Measurements from ENCODE around the gene DAW1.
A peak's percentile ranks its signal among the peaks of the same experiment; 100 is the strongest.
"Not testable (repeated sequence)": the region's sequence is repeated elsewhere in the genome, so short reads cannot be mapped to it uniquely, and the experiment has no call there.

The DAW1 gene, protein sequence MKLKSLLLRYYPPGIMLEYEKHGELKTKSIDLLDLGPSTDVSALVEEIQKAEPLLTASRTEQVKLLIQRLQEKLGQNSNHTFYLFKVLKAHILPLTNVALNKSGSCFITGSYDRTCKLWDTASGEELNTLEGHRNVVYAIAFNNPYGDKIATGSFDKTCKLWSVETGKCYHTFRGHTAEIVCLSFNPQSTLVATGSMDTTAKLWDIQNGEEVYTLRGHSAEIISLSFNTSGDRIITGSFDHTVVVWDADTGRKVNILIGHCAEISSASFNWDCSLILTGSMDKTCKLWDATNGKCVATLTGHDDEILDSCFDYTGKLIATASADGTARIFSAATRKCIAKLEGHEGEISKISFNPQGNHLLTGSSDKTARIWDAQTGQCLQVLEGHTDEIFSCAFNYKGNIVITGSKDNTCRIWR

DNA sequence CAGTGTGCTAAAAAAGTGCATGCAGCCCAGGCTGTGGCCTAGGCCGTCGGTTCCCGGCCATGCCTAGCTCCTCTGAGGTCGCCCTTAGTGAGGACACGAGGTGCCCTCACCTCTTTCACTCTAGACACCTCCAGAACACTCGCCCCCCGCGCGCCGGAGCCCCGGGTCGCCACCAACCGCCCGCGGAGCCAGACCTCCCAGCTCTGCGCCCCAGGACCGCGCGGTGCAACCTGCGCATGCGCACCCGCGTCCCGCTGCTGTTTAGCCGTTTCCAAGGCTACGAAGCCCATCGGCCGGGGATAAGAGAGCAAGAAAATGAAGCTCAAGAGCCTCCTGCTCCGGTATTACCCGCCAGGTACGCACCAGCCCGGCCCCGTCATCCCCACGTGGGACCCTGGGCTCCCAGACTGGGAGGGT lies at the start of gene DAW1:
DAW1 (plus strand) TSS at position 257 of the 417 bp plus-strand sequence; CDS start at position 316, 59 bp downstream.
- peak in 3 of 4 experiments; percentile 4 to 24 (median 23) for DNase-seq (ENCODE audit: low read depth in 4 of 4, low spot score in 1 of 4)

DNA sequence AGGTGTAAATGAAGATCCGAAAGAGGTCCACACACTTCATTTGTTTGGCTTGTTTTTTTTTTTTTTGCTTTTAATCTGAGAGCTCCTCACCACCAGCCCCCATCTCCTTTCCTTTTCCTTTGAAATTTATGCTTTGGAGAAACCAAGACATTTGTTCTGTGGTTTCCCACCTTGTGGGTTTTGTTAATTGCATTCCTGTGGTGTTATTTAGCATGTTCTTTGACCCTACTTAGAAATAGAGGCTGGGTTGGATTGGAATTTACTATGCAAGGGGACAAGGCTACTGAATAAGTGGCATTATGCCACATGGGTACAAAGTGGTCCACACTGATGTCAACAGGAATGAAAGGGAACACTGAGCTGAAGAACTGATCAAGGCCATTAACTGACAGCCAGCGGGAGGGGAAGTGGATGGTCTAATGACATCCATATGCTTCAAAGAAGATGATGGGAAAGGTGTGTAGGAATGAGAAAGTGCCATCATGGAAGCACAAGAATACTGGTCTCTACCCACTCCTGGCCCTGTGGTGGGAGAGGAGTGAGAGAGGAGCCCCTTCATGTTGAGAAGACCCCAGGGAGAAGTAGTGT lies 48.9 kb upstream of the DAW1 start:
- no peak for DNase-seq (ENCODE audit: low read depth in 4 of 4, low spot score in 1 of 4)

DNA sequence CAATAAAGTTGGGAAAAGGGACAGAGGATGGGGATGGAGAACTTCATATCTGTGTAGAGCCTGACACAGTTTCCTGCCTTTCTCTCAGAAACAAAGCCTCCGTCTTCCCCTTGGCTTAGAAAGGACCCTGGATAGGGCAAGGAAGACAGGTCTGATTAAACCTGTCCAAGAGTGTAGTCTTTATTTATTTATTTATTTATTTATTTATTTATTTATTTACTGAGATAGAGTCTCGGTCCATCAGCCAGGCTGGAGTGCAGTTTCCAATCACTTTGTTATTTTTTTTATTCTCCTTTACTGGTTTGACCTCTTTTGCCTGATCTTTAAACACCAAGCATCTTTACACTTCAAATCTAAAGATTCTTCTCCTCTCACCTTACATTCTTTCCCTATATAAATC lies 47.5 kb upstream of the DAW1 start:
- DNase-seq (ENCODE audit: low read depth in 4 of 4, low spot score in 1 of 4), result no peak

DNA sequence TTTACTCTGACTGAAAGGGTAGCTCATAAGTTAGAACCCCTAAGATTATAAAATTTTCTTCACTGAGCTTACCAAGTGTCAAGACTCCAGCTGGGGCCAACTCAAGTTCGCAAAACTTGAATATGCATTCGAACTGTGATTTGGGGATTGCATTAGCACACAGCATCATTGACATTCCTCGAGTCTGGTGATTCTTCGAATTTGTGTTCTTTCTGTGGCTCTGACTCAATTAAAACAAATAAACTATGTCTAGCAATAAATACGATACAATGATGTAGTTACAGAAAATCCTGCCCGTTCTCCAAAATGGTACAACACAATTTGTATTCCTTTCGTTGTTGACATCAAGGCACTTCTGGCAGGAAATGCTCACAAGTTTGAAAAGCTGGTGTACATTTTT lies 46.7 kb upstream of the DAW1 start:
- DNase-seq (ENCODE audit: low read depth in 4 of 4, low spot score in 1 of 4), result no peak

DNA sequence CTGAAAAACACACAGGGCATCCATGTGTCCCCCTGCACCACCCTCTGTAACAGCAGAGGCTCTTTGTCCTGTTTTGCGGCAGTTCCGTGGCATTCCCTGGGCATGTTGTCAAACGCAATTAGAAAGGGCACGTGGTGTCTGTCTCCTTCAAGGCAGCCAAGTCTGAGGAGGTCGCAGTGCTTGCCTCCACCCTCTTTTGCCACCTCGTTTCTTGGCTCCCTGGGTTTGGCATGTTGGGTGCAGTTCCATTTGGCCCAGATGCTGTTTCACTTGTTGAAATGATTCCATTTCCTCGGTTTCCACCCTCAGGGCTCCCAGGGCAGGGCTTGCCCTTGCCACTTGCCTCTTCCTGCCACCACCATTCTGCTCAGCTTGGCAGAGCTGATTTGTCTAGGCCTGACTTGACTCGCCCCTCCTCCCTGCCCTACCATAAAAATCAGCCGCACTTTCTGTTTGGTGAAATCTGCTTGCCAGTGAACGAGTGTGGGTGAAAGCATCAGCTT lies 45.4 kb upstream of the DAW1 start:
- DNase-seq (ENCODE audit: low read depth in 4 of 4, low spot score in 1 of 4), result no peak

DNA sequence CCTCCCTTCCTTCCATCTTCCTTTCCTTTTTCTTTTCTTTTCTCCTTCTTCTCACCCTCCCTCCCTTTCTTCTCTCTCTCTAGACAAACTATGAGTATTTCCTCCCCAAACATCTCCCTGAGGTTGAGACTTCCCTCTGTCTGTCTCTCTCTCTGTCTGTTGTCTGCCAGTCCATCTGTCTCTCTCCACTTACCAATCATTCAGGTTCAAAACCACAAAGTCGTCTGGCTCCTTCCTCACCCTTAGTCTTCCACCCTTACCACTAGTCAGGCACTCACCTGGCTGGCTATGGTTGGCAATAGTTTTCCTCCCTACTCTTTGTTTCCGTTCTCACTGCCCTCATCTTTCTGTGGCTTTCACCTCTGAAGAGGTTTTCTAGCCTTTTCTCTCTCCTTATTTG lies 44.9 kb upstream of the DAW1 start:
- no peak for DNase-seq (ENCODE audit: low read depth in 4 of 4, low spot score in 1 of 4)

DNA sequence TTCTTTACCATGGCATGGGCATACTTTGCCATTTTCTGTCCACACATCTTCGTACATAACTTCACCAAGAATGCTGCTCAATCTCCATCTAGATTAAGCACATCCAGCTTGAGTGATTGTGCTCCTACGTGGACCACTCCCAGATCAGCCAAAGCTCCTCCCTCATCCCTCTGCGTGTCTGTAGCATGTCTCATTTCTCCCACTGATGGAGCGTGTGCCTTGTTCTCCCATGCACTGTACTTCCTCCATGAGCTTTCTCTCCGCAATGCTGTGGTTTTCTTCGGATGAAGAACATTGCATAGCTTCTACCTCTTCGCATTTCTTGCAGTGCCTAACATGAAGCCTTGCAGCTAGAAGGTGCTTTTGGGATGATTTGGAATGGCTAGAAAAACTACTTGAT lies 44.3 kb upstream of the DAW1 start:
- no peak for DNase-seq (ENCODE audit: low read depth in 4 of 4, low spot score in 1 of 4)

DNA sequence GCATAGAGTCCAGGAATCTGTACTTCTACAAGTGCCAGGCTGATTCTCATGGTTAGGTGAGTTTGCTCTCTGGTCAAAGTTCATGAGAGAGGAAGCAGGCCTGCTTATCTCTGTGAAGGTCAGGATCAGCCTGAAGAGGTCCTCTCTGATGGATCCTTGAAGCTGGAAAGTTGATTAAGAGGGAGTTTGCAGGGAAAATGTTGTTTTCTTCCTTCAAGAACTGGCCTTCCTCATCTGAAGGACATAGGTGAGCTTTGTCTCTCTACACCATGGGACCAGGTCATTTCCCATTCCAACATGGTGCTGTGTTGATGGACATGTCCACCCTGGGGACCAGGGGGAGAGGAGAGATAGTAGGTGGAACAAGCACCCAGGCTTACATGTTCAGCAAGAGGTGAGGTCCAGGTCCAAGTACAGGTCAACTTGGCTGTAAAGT lies 42.9 kb upstream of the DAW1 start:
- no peak for DNase-seq (ENCODE audit: low read depth in 4 of 4, low spot score in 1 of 4)

DNA sequence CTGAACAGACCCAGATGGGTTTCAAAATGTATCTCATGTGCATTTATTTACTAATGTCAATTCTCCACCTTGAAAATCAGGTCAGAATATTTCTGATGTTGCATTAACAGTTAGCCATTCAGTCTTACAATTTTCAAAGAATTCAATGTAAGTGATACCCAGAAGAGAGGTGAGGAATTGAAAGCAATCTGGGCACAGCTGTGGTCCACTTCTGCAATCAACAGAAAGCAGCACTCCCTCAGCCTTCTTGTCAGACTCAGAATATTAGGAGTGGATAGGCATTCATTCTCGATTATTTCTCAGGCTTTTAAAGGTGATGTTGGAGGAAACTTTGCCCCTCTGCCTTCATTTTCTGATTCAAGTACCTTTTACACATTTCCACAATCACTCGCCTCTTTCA lies 42.1 kb upstream of the DAW1 start:
- no peak for DNase-seq (ENCODE audit: low read depth in 4 of 4, low spot score in 1 of 4)

DNA sequence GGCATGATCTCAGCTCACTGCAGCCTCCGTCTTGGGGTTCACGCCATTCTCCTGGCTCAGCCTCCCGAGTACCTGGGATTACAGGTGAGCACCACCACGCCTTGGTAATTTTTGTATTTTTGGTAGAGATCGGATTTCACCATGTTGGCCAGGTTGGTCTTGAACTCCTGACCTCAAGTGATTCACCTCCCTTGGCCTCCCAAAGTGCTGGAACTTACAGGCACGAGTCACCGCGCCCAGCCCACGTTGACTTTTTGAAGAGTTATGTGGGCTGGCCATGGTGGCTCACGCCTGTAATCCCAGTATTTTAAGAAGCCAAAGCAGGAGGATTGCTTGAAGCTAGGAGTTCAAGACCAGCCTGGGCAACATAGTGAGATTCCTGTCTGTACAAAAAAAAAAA lies 37.0 kb upstream of the DAW1 start:
- DNase-seq (ENCODE audit: low read depth in 4 of 4, low spot score in 1 of 4), result no peak

DNA sequence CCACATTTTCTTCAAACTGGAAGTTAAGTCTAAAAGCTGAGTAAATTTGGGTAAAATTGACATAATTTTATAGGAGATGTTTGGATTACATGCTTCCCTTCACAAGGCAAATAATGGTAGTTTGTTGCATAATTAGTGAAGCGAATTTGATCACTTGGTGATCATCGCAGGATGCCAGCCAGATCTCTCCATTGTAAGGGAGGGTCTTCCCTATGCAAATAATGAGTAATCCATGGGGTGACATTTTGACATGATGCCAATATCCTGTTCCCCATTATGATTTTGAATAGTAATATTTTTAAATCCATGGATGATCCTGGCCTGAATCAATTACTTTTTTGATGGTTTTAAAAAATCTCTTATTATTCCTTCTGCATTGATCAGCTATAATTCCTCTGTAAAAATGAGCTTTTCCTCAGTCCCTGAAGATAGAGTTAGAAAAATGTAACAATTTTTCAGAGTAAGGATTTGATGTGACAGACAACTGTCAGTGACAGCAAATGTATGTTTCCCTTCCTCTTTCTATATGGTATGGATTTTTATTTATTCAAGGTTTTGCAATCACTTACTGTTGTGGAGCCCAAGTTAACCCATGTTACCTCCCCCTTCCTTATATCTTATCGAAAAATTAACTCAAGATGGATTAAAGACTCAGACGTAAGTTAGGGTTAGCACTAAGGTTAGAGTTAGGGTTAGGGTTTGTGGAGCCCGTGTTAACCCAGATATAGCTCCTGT lies 36.3 kb upstream of the DAW1 start:
- DNase-seq (ENCODE audit: low read depth in 4 of 4, low spot score in 1 of 4), result no peak

DNA sequence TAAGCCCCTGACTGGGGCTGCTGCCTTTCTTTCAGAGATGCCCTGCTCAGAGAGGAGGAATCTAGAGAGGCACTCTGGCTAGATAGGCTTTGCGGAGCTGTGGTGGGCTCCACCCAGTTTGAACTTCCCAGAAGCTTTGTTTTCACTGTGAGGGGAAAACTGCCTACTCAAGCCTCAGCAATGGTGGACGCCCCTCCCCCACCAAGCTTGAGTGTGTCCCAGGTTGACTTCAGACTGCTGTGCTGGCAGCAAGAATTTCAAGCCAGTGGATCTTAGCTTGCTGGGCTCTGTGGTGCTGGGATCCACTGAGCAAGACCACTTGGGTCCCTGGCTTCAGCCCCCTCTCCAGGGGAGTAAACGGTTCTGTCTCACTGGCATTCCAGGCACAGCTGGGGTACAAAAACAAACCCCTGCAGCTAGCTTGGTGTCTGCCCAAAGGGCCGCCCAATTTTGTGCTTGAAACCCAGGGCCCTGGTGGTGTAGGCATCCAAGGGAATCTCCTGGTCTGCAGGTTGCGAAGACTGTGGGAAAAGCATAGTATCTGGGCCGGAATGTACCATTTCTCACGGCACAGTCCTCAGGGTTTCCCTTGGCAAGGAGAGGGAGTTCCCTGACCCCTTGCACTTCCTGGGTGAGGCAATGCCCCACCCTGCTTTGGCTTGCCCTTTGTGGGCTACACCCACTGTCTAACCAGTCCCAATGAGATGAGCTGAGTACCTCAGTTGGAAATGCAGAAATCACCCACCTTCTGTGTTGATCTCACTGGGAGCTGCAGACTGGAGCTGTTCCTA lies 31.9 kb upstream of the DAW1 start:
- DNase-seq (ENCODE audit: low read depth in 4 of 4, low spot score in 1 of 4), result not testable (repeated sequence)

DNA sequence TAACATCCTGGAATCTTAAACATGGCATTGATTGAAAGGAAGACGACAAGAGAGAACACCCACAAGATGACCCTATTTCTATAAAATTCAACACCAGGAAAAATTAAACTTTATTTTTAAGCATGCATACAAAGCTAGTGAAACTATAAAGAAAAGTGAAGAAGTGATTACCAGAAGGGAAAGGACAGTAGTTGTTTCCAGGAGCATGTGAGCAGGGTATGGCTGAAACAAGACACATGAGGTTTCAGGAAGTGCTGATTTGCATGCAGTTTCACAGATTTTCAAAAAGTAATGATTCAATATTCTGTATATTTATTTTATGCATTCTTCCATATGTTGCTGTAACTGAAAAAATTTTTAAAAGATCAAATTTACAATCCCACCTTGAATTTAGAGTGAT lies 24.6 kb upstream of the DAW1 start:
- DNase-seq (ENCODE audit: low read depth in 4 of 4, low spot score in 1 of 4), result no peak

DNA sequence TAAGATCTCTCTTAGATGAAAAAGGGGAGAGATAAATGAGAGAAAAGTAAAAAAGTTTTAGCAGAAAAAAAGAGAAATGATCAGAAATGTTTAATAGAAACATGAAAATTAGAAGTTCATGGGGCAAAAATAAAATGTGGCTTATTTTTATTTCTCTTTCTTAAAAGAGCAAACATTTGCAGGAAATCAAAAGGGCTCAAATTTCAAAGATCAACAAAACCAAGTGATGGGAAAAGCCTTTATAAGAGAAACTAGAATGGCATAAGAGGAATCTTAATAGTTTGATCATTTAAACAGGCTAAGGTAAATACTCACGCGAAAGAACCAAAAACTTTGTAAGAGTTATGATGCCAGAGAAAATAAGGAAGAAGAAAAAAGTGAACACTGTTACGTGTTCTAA lies 23.3 kb upstream of the DAW1 start:
- no peak for DNase-seq (ENCODE audit: low read depth in 4 of 4, low spot score in 1 of 4)

DNA sequence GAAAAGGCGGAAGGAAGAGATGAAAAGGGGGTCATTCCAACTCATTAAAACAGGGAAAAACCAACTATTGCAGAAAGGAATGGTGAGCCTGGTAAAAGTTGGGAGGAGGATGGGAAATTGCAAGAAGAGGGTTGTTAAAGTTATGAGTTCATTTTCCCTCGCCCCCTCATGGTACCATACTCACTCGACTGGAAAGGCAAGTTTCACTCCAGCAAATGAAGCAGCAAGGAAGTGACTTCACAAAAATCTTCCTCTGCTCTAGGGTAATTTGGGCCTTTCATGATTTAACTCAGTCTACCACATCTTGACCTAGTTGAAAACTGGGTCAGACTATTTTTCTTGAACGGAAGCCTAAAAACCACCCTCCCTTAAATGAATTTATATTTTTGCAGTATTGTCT lies 22.8 kb upstream of the DAW1 start:
- no peak for DNase-seq (ENCODE audit: low read depth in 4 of 4, low spot score in 1 of 4)

DNA sequence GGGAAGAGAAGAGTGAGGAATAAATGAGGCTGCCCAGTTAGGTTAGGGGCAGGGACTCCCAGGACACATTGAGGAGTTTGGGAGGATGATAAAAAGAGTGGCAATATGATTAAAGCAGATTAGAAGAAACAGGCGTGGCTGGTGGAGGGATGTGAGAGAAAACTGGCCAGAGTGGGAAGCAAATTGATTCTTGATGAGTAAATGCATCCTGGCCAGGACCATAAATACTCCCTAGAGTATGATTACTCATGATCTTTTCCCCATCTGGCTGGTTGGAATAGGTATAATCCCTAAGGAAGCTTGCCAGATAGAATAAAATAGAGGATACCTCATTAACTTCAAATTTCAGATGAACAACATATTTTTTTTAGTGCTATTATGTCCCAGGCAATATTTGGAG lies 21.5 kb upstream of the DAW1 start:
- no peak for DNase-seq (ENCODE audit: low read depth in 4 of 4, low spot score in 1 of 4)

DNA sequence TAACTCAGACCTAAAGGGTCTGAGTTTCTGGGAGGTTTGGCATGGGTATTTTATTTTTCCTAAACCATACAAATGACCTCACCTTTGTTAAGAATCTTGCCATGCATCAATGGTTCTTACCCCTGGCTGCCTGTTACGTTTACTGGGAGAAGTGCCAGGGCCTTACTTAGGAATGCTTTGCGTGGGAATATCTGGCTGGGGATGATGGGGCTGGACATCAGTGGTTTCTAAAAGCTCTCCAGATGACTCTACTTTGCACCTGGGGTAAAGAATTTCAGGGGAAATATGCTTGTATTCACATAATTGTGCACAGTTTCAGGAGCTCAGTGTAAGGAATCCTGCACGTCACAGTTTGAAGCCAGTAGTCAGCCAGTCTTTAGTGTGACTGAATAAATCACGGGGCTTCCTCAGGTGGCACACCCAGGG lies 18.2 kb upstream of the DAW1 start:
- no peak for DNase-seq (ENCODE audit: low read depth in 4 of 4, low spot score in 1 of 4)

DNA sequence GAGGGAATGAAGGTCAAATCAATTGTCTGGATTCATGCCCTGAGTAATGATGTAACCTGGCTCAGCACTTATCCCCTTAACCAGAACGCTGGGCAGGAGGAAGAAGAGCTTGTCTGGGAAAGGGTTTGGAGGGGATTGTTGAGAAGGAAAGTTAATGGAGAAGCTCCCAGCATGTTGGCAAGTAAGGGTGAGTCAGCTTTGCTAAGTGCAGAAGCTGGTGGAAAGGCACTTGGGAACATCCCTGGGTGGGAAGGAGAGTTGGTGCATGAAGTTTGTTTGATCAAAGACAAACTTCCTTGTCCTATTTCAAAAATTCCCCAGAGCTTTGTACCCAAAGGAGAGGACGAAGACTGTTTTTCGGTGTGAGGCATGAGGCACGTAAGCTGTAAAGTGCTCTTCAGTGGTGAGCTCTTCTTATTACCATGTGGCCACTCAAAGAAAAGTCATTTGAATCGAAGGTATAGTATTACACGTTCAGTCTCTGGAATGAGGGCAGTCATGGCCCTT lies 17.6 kb upstream of the DAW1 start:
- no peak for DNase-seq (ENCODE audit: low read depth in 4 of 4, low spot score in 1 of 4)

DNA sequence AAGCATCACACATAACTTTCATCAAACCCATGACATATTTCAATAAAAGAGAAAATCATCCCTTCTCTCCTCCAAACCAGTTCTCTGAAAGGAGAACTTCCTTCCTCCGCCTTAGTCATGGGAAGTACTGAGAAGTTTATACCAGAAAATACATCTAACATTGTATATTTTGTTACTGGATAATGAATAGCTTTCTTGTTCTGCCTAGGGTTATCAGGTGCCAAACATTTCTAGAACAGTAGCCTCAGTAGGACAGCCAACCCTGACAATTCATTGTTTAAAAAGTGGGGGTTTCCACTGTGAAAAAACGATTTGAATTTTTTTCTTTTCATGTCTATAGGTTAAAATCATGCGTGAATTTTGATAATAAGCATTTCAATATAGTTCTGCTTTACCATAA lies 16.0 kb upstream of the DAW1 start:
- DNase-seq (ENCODE audit: low read depth in 4 of 4, low spot score in 1 of 4), result no peak

DNA sequence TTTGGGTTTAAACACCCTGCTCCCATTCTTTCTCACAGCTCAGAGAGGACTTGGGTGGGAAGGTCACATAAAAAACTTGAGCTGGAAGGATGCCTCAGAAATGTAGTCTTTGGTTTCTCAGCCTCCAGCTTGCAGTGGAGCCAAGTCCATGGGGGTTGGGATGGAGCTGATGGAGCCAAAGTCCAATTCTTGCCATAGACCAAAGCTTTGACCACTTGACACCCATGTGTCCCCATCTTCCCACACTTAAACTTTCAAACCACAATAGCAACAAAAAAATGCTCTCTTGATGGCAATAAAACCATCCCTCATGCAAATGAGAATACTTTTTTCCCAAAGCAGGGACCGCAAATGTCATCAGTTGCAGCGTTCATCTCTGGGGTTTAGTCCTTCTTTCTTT lies 14.7 kb upstream of the DAW1 start:
- no peak for DNase-seq (ENCODE audit: low read depth in 4 of 4, low spot score in 1 of 4)

DNA sequence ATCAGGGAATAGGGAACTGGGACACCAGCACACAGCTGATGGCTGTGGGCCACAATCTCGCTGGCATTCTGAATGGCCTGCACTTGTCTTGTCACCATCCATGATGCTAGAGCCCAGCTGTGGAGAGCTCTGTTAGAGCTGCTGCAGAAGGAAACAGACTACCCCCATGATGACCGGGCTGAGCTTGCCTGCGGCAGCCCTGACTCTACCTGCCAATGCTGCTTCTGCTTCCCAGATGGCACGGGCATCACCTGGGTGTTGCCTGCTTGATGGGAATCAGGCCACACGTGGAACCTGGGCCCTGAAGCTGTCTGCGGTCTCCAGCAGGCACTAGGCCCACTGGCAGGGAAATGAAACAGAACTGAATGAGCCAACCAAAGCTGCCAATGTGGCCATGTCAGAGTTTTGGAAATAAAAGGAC lies 11.2 kb upstream of the DAW1 start:
- no peak for DNase-seq (ENCODE audit: low read depth in 4 of 4, low spot score in 1 of 4)

Data from stimulated activated CD4-positive, alpha-beta T cell treated with anti-CD3 and anti-CD28 coated beads, Interleukin-1b, Interleukin-23, amount 100 ng/mL, for 24 hours (primary cell).